ENCODE measurements around the gene SZRD1.
"Not testable (repeated sequence)": the region's sequence is repeated elsewhere in the genome, so short reads cannot be mapped to it uniquely, and the experiment has no call there.

The SZRD1 gene, protein sequence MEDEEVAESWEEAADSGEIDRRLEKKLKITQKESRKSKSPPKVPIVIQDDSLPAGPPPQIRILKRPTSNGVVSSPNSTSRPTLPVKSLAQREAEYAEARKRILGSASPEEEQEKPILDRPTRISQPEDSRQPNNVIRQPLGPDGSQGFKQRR
- total RNA-seq = 134 reads per million, percentile 87 among the genes with 10 or more reads in this experiment

GRCh38 chr1:16366722-16367257 lies at the start of gene SZRD1:
Gene SZRD1 (plus strand): TSS chr1:16367242. CDS start chr1:16367258, 16 bp downstream.
- DNase-seq = peak; percentile 92

- no peak for DNase-seq
These were observed 48.5 kb upstream of the SZRD1 start for GRCh38 chr1:16318555-16318954.

DNA sequence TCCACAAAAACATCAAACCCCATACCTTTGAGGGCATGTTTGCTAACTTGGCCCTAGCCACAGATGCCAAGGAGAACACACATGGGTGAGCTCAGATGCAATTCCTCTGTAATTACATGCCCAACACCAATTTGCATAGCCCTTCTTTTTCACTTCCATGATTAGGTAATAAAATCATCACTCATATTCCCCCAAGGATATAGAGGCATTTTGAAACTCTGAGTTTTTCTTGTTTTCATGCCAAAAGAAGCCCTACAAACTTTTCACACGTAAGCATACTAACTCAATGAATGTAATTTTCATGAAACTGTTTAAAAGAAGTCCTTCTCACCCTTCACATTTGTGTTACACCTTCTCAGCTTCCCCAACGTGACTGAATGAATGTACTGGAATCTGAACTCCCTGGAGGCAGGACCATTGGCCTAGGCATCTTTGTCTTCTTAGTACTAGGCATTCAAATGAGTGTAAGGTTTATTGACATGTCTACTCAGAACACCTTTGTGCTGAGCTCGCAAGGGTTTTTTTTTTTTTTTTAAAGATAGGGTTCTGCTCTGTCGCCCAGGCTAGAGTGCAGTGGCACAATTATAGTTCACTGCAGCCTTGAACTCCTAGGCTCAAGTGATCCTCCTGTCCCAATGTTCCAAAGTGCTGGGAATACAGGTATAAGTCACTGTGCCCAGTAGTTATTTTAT lies 45.7 kb upstream of the SZRD1 start:
- DNase-seq = no peak

GRCh38 chr1:16324456-16324890 lies 42.6 kb upstream of the SZRD1 start:
- DNase-seq = no peak

DNA sequence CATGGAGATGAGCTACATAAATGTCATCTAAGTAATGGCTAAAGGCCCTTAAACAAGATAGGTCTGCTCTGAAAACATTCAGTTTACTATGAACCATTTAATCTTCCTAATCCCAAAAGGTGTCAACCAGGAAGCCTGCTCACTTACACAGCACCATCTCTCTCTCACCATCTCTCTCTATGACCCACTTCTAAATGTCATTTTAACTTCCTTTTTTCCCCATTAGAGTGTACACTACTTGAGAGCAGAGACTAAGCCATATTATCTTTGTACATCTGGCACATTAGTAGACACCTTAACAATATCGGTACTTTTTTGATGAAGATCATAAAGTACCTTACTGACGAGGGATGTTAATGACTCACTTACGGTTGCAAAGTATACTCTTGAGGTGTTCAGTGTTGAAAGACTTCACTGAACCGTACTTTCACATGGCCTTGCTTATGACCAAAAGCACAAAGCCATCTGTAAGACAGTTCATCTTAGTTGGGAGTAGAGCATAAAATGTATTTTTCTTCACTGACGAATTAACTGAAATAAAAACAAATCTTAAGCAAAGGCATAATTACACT lies 40.1 kb upstream of the SZRD1 start:
- DNase-seq = no peak

GRCh38 chr1:16334655-16335340 lies 32.2 kb upstream of the SZRD1 start:
- no peak for DNase-seq

DNA sequence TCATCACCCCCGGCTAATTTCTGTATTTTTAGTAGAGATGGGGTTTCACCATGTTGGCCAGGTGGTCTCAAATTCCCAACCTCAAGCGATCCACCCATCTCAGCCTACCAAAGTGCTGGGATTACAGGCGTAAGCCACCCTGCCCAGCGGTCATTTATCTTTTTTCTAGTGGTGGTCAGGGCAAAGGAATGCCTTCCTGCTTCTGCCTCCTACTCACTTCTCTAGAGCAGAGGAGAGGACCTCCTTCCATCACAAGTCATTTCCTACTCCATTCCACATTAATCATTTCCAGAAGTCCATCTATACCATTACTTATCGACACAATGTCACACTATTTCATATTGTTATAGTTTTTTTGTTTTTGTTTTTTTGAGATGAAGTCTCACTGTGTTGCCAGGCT lies 28.1 kb upstream of the SZRD1 start:
- DNase-seq = no peak

DNA sequence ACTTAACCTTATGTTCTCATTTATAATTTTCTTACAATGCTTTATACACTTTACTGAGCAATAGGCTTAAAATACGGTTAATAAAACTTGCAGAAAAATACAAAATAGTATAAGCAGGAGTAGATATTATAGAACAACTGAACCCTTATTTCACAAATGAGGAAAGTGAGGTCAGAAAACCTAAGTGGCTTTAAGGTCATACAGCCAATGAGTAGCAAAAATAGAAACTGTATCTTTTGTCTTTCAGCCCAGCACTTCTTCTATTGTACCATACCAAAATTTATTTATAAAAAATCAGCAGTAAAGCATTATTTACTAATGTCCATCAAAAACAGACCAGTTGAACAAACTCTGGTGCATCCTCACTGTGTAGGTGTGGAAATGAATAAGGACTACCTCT lies 26.4 kb upstream of the SZRD1 start:
- no peak for DNase-seq

- no peak for DNase-seq
These were observed 24.5 kb upstream of the SZRD1 start for GRCh38 chr1:16342331-16343062.

- DNase-seq = not testable (repeated sequence)
These were observed 23.8 kb upstream of the SZRD1 start for GRCh38 chr1:16343276-16343675.

DNA sequence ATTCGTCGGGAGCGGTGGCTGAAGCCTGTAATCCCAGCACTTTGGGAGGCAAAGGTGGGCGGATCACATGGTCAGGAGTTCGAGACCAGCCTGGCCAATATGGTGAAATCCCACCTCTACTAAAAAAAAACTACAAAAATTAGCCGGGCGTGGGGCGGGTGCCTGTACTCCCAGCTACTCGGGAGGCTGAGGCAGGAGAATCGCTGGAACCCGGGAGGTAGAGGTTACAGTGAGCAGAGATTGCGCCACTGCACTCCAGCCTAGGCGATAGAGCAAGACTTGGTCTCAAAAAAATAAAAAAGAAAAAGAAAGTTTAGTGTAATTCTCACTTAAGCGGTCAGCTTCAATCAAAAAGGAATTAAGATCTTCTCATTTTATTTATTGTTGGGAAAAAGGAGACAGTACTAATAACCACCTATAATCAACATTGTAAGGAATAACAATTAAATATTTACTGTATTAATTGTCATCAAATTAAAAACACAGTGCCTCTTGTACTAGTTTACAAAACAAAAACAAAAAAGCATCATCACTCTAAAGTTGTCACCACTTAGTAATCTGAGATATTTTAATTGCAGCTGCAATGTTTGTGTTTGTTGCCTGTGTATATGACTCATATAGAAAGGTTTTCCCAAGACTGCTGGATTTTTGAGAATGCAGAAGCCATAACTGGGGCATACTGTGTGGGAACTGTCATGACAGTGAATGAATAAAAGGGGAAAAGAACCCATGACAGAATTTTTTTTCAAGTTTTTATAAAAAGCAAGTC lies 18.4 kb upstream of the SZRD1 start:
- DNase-seq = no peak

DNA sequence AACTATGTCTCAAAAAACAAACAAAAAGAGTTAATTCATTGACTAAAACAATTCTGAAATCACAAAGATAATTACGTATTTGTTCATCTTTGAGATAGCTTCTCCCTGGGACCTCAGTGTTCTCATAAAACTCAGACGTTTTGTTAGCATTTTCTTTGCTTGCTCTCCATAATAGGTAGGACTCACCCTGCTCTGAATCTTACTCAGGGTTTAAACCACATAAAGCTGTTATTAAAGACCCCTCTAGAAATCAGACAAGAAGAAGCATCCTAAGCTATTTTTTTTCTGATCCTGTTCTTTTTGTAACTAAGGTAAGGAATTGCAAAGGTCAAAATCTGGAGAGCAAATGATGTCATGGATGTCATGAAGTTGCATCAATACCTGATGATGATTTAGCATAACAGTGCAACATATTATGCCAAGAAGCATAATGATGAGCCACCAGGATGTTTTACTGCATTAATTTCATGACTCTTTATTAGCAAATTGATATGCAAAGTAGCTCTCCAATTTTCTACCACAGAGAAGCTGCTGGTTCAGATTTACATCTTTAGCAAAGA lies 17.1 kb upstream of the SZRD1 start:
- DNase-seq = no peak

- DNase-seq = no peak
These were observed 15.5 kb upstream of the SZRD1 start for GRCh38 chr1:16351456-16351993.

DNA sequence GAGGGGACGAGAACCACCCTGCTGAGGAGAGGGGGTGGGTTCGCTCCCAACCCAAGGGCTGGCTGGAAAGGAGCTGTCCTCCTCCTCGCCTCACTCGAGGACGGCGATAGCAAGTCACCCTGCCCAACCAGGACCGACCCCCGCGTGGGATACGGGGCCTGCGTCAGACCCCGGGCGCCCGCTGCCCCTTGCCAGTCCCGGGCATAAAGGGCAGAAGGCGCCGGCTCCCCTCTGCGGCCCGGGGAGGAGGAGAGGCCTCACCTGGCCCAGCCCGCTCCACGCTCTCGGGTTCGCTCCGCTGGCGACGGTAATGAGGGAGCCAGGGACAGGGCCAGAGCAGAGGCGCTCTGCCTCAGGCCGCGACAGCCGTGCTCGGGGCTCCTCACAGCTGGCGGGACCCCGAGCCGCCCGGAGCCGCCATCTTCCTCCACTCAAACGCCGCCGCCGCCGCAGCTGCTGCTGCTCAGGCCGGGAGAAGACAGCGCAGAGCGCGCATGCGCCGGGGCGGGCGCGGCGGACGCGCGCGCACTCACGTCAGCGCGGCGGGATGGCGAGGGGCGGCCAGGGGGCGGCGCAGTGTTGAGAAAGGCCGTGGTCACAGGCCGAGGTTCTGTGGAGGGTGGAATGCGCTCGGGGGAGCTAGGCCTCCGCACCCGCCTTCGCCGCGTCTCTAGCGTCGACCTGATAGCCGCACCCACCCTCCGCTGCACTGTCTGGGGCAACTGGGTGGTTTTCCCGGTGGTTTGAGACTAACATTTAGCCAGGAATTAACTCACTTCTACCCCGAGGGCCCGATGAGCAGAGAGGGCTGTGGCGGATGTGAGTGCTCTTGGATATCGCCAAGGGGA lies 14.8 kb upstream of the SZRD1 start, which contains the start of gene FBXO42:
TSS of gene FBXO42 (minus strand) at position 487 of the 848 bp plus-strand sequence. CDS start 37,062 bp downstream, outside the sequence.
- DNase-seq = peak; percentile 85

DNA sequence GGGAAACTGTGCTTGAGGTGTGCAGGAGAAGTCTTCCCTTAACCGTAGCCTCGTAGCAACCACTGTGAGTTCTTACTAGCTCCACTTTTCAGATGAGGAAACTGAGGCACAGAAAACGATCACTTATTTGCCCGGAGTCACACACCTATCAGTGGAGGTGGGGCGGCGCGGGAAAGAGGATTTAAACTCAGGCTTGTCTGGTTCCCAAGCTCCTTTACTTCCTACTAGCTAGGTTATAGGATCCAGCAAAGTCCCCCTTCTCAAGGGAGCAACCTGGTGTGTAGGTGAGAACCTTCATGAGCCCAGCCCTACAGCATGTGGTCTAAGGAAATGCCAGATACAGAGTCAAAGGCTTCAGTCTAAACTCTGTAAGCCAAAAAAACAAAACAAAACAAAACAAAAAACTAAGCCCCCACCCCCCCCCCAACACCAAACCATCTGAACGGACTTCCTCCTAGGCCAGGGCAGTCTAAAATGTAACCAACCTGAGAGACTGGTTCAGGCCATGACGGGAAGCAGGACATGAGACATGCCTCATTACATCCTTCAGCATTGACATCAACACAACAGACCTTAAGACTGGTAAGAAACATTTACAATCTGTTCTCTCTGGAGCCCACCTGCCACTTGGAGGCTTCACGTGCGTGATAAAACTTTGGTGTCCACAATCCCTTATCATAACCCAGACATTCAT lies 14.1 kb upstream of the SZRD1 start:
- DNase-seq = no peak

DNA sequence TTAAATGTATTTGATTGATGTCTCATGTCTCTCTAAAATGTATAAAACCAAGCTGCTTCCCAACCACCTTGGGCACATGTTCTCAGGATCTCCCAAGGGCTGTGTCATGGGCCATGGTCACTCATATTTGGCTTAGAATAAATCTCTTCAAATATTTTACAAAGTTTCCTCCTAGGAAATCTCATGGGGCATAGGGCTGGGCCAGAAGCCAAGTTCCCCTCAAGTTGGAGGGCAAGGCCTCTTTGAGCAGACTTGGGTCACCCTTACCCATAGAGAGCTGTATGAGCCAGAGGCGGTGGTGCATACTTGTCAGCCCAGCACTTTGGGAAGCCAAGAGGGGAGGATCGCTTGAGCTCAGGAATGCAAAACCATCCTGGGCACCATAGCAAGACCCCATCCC lies 12.4 kb upstream of the SZRD1 start:
- DNase-seq = no peak

DNA sequence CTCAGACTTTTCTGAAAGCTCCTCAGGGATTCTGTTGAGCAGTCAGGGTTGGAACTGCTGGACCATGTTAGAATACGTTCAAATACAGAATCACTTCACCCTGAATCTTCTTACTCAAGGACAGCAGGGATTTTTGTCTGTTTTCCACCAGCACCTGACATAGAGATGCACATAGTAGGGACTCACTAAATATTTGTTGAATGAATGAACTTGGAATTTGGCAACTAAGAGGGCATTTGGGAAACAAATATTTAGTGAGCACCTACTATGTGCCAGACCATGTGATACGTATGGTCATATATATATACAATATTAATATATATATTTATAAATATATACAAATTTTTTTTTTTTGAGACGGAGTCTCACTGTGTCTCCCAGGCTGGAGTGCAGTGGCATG lies 10.2 kb upstream of the SZRD1 start:
- DNase-seq = no peak

DNA sequence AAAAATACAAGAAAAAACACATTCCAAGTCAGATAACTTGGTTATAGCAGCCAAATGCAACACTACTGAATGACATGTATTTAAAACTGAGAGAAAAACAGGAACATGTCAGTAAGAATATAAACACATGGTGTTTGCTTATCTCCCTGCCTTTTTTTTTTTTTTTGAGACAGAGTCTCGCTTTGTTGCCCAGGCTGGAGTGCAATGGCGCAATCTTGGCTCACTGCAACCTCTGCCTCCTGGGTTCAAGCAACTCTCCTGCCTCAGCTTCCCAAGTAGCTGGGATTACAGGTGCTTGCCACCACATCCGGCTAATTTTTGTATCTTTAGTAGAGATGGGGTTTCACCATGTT lies 1.9 kb upstream of the SZRD1 start:
- DNase-seq = not testable (repeated sequence)

DNA sequence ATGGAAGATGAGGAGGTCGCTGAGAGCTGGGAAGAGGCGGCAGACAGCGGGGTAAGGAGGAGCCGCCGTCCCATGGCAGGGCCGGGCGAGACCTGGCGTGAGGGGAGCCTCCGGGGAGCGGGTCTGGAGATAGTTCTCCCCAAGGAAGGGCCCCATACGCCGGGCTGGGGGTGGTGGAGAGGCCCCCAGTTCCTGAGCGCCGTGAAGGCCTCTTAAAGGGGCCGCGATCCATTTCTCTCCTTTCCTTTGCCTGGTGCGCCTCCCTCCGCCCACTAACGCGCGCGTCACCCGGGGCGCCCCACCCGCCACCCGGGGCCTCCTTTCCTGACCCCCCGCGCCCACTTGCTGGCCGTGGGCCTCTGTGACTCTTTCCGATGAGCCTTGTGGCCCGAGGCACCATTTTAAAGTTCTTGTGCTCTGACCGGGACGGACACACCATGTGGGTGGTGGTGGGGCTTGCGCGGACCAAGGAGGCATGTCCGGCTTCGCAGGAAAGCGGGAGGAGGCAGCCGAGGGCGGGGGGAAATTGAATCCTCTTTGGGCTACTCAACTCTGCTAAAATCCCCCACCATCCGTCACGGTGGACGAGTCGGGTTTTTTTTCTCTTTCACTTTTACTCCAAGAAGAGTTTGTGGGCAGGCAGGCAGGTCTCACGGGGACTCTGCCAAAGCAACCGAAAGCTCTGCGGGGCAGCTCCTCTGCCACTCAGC lies 371 bp downstream of the SZRD1 start:
- peak; percentile 74 for DNase-seq

Measured in effector CD4-positive, alpha-beta T cell (primary cell).